Fibroblast of peridontal ligament (primary cell): Measurements from ENCODE around the gene HNRNPC.
"Not testable (repeated sequence)": the region's sequence is repeated elsewhere in the genome, so short reads cannot be mapped to it uniquely, and the experiment has no call there.

Experiments used
- DNase-seq: peaks from one replicate; pipeline ENCODE4 v3.0.0-alpha.2; 2010; ENCODE audit errors: extremely low read depth

The HNRNPC gene

GRCh38 chr14:21268617-21269251, 508 bp downstream of the HNRNPC start:
- DNase-seq = peak; percentile 74

GRCh38 chr14:21267886-21268616, 1.2 kb downstream of the HNRNPC start:
- DNase-seq = peak; percentile 52

- DNase-seq = peak; percentile 48
These were observed 1.8 kb downstream of the HNRNPC start for GRCh38 chr14:21267431-21267845.

- peak; percentile 83 for DNase-seq
These were observed 5.0 kb downstream of the HNRNPC start for GRCh38 chr14:21264025-21264801.

GRCh38 chr14:21263284-21264024, 5.8 kb downstream of the HNRNPC start:
- peak; percentile 51 for DNase-seq

GRCh38 chr14:21262410-21262809, 6.8 kb downstream of the HNRNPC start:
- DNase-seq = no peak

GRCh38 chr14:21261824-21262223, 7.4 kb downstream of the HNRNPC start:
- no peak for DNase-seq

GRCh38 chr14:21258889-21259787, 10.1 kb downstream of the HNRNPC start:
- no peak for DNase-seq

- DNase-seq = no peak
These were observed 11.0 kb downstream of the HNRNPC start for GRCh38 chr14:21258005-21258888.

- peak; percentile 47 for DNase-seq
These were observed 11.8 kb downstream of the HNRNPC start for GRCh38 chr14:21257394-21257909.

GRCh38 chr14:21256539-21257393, 12.5 kb downstream of the HNRNPC start:
- DNase-seq = no peak

GRCh38 chr14:21256102-21256447, 13.2 kb downstream of the HNRNPC start:
- not testable (repeated sequence) for DNase-seq

GRCh38 chr14:21255385-21256101, 13.7 kb downstream of the HNRNPC start:
- DNase-seq = peak; percentile 81

- no peak for DNase-seq
These were observed 17.1 kb downstream of the HNRNPC start for GRCh38 chr14:21252149-21252548.

GRCh38 chr14:21251215-21251614, 18.0 kb downstream of the HNRNPC start:
- DNase-seq = no peak

- DNase-seq = no peak
These were observed 20.4 kb downstream of the HNRNPC start for GRCh38 chr14:21248739-21249411.

- no peak for DNase-seq
These were observed 20.9 kb downstream of the HNRNPC start for GRCh38 chr14:21248338-21248737.

- DNase-seq = no peak
These were observed 23.4 kb downstream of the HNRNPC start for GRCh38 chr14:21245813-21246212.
